Right lung (tissue), 5 donors: ENCODE measurements around the gene ERMP1. TPM values are rescaled to one million over a fixed set of nuclear protein-coding genes. Genes with fewer than 3 reads are reported as not detected.

Experiments
- DNase-seq, 2 donors: peaks; one replicate each; pipeline ENCODE4 v3.0.0-alpha.2; 2013
- polyA plus RNA-seq, 5 donors: library from polyadenylated mRNA; unstranded; fragments of 120-200 nt; gene quantifications; one replicate each; pipeline versions ENCODE4 v1.2.1 to v1.2.3, GENCODE V29; 2013; ENCODE audit warnings: inconsistent platforms in 1 of 5, low replicate concordance in 1 of 5; ENCODE audit not compliant: insufficient read length in 5 of 5, insufficient read depth in 1 of 5

Gene ERMP1
- polyA plus RNA-seq, 5 donors, result 13.7 to 25.3 (median 24.1) TPM

GRCh38 chr9:5858833-5859232 is 25.9 kb upstream of the ERMP1 start:
- DNase-seq, result no peak

- no peak for DNase-seq
Observed at GRCh38 chr9:5857928-5858327, 25.0 kb upstream of the ERMP1 start.

- no peak for DNase-seq
Observed at GRCh38 chr9:5854063-5854790, 21.3 kb upstream of the ERMP1 start.

GRCh38 chr9:5853617-5854016 is 20.7 kb upstream of the ERMP1 start:
- no peak for DNase-seq

- no peak for DNase-seq
Observed at GRCh38 chr9:5852987-5853386, 20.1 kb upstream of the ERMP1 start.

- DNase-seq, result no peak
Observed at GRCh38 chr9:5851445-5851844, 18.5 kb upstream of the ERMP1 start.

- no peak for DNase-seq
Observed at GRCh38 chr9:5850724-5851122, 17.8 kb upstream of the ERMP1 start.

- DNase-seq, result no peak
Observed at GRCh38 chr9:5848372-5848882, 15.5 kb upstream of the ERMP1 start.

GRCh38 chr9:5846501-5846921 is 13.6 kb upstream of the ERMP1 start:
- no peak for DNase-seq

GRCh38 chr9:5846096-5846495 is 13.2 kb upstream of the ERMP1 start:
- no peak for DNase-seq

- DNase-seq, result no peak
Observed at GRCh38 chr9:5845157-5845531, 12.2 kb upstream of the ERMP1 start.

- DNase-seq, result no peak
Observed at GRCh38 chr9:5843794-5844471, 11.0 kb upstream of the ERMP1 start.

GRCh38 chr9:5842929-5843793 is 10.2 kb upstream of the ERMP1 start:
- no peak for DNase-seq

- DNase-seq, result no peak
Observed at GRCh38 chr9:5841771-5842573, 9.1 kb upstream of the ERMP1 start.

- no peak for DNase-seq
Observed at GRCh38 chr9:5840788-5841187, 7.9 kb upstream of the ERMP1 start.

GRCh38 chr9:5839572-5839902 is 6.6 kb upstream of the ERMP1 start:
- DNase-seq, result no peak

- DNase-seq, result no peak
Observed at GRCh38 chr9:5838884-5839571, 6.1 kb upstream of the ERMP1 start.

- DNase-seq, result no peak
Observed at GRCh38 chr9:5835808-5836207, 2.9 kb upstream of the ERMP1 start.

- no peak for DNase-seq
Observed at GRCh38 chr9:5834214-5834613, 1.3 kb upstream of the ERMP1 start.

- DNase-seq, result no peak
Observed at GRCh38 chr9:5832071-5832537, 813 bp downstream of the ERMP1 start.
